Neural progenitor cell (in vitro differentiated cells): ENCODE data around the gene TLE3. TPM values are rescaled to one million over a fixed set of nuclear protein-coding genes. Genes with fewer than 3 reads are reported as not detected.

Experiments used
- DNase-seq: peaks from one replicate; pipeline ENCODE4 v3.0.0-alpha.2; 2016; ENCODE audit warnings: low spot score
- H2AFZ ChIP-seq: fragments of 200-600 bp; sonication (generic); replicated peaks from 2 replicates; pipeline ENCODE4 v1.6.1; 2016; ENCODE audit warnings: antibody characterized with exemption
- H3F3A ChIP-seq: fragments of 200-600 bp; sonication (generic); 2 replicates; pipeline ENCODE4 v1.6.1; 2016; ENCODE audit warnings: antibody characterized with exemption, low read depth
- H3K27ac ChIP-seq: fragments of 200-600 bp; sonication (generic); 2 replicates; pipeline ENCODE4 v1.5.1; 2016; ENCODE audit warnings: mild to moderate bottlenecking
- H3K27me3 ChIP-seq: fragments of 200-600 bp; sonication (generic); 2 replicates; pipeline ENCODE4 v1.6.1; 2016; ENCODE audit warnings: mild to moderate bottlenecking, moderate library complexity
- H3K36me3 ChIP-seq: fragments of 200-600 bp; sonication (generic); 2 replicates; pipeline ENCODE4 v1.5.1; 2016
- H3K4me1 ChIP-seq: fragments of 200-600 bp; sonication (generic); 2 replicates; pipeline ENCODE4 v1.6.1; 2016; ENCODE audit warnings: mixed run types
- H3K4me2 ChIP-seq: fragments of 200-600 bp; sonication (generic); 2 replicates; pipeline ENCODE4 v1.6.1; 2016
- H3K4me3 ChIP-seq: fragments of 200-600 bp; sonication (generic); 2 replicates; pipeline ENCODE4 v1.5.1; 2016
- H3K79me2 ChIP-seq: fragments of 200-600 bp; sonication (generic); 2 replicates; pipeline ENCODE4 v1.6.1; 2016; ENCODE audit warnings: low read depth
- H3K9ac ChIP-seq: fragments of 200-600 bp; sonication (generic); 2 replicates; pipeline ENCODE4 v1.6.1; 2016
- H3K9me3 ChIP-seq: fragments of 200-600 bp; sonication (generic); 2 replicates; pipeline ENCODE4 v1.5.1; 2016; ENCODE audit warnings: low read depth
- H4K20me1 ChIP-seq: fragments of 200-600 bp; sonication (generic); 2 replicates; pipeline ENCODE4 v1.6.1; 2016; ENCODE audit warnings: low read depth
- H3K27ac Mint-ChIP-seq: 3 replicates; pipeline ENCODE4 v1.8.0; 2021; ENCODE audit warnings: mixed read lengths
- H3K27me3 Mint-ChIP-seq: 2 replicates; pipeline ENCODE4 v1.8.0; 2022; ENCODE audit warnings: low read depth, mild to moderate bottlenecking, inconsistent platforms, moderate library complexity, mixed read lengths; ENCODE audit not compliant: insufficient read depth
- H3K36me3 Mint-ChIP-seq: 3 replicates; pipeline ENCODE4 v1.8.0; 2021; ENCODE audit warnings: mixed read lengths
- H3K4me1 Mint-ChIP-seq: 3 replicates; pipeline ENCODE4 v1.8.0; 2021; ENCODE audit warnings: mixed read lengths
- H3K4me3 Mint-ChIP-seq: 3 replicates; pipeline ENCODE4 v1.8.0; 2021; ENCODE audit warnings: mild to moderate bottlenecking, moderate library complexity, mixed read lengths
- H3K9me3 Mint-ChIP-seq: 3 replicates; pipeline ENCODE4 v1.8.0; 2020; ENCODE audit warnings: mixed read lengths
- CTCF ChIP-seq: fragments of 200-600 bp; sonication (generic); IDR thresholded peaks from 2 replicates; pipeline ENCODE4 v1.5.1; 2017; ENCODE audit warnings: antibody characterized with exemption, mild to moderate bottlenecking
- EZH2 ChIP-seq: fragments of 200-600 bp; sonication (generic); IDR thresholded peaks from 2 replicates; pipeline ENCODE4 v1.6.1; 2017; ENCODE audit warnings: antibody characterized with exemption, mild to moderate bottlenecking, moderate library complexity
- EZH2phosphoT487 ChIP-seq: fragments of 200-600 bp; sonication (generic); IDR thresholded peaks from 2 replicates; pipeline ENCODE4 v1.6.1; 2017; ENCODE audit warnings: antibody characterized with exemption
- total RNA-seq: library from RNA; depleted of rRNA; stranded (reverse); fragments of >200 nt; gene quantifications from 2 replicates; pipeline ENCODE4 v1.2.3, GENCODE V29; 2015; ENCODE audit warnings: low replicate concordance

Gene TLE3
- total RNA-seq, 1 donor from 2014 or later: 22.1 TPM

GRCh38 chr15:70067681-70068080 lies 30.0 kb downstream of the TLE3 start:
- H3K4me1 ChIP-seq: peaks cover 16% of the 10 kb centered on the region
- H3K9ac ChIP-seq: no peak overlapping the region
- H3K27ac ChIP-seq: no peak overlapping the region
- Mint-ChIP-seq H3K36me3 (peaks cover 40% of the 10 kb centered on the region), H3K27ac (no peak overlapping the region), H3K27me3 (peaks cover 8% of the 10 kb centered on the region), H3K9me3 (peaks cover 2% of the 10 kb centered on the region), H3K4me1 (peaks cover 46% of the 10 kb centered on the region), H3K4me3 (no peak overlapping the region)
- H3K27me3 ChIP-seq: no peaks in the 10 kb centered on the region
- DNase-seq: no peak
- no peak overlapping the region for H3K4me3 ChIP-seq
- H3F3A ChIP-seq: peaks cover 10% of the 10 kb centered on the region
- TF ChIP-seq EZH2phosphoT487: no peak
- H3K9me3 ChIP-seq: no peaks in the 10 kb centered on the region
- H3K4me2 ChIP-seq: no peak overlapping the region
- no peaks in the 10 kb centered on the region for H3K36me3 ChIP-seq
- H4K20me1 ChIP-seq: peaks cover 97% of the 10 kb centered on the region
- H2AFZ ChIP-seq: no peak overlapping the region
- peaks cover 65% of the 10 kb centered on the region for H3K79me2 ChIP-seq

- no peak overlapping the region for H2AFZ ChIP-seq
- TF ChIP-seq EZH2 (no peak), CTCF (no peak), EZH2phosphoT487 (no peak)
- H3K27me3 Mint-ChIP-seq: peaks cover 8% of the 10 kb centered on the region
- peaks cover 59% of the 10 kb centered on the region for H3K79me2 ChIP-seq
- no peak overlapping the region for H3K4me3 ChIP-seq
- peaks cover 2% of the 10 kb centered on the region for H3K9me3 Mint-ChIP-seq
- peaks cover 9% of the 10 kb centered on the region for H3K4me1 ChIP-seq
- no peaks in the 10 kb centered on the region for H3K27me3 ChIP-seq
- no peak overlapping the region for H3K9ac ChIP-seq
- no peak for DNase-seq
- H3K36me3 Mint-ChIP-seq: peaks cover 37% of the 10 kb centered on the region
- H3K4me1 Mint-ChIP-seq: peaks cover 45% of the 10 kb centered on the region
- H3F3A ChIP-seq: peaks cover 7% of the 10 kb centered on the region
- peaks cover 93% of the 10 kb centered on the region for H4K20me1 ChIP-seq
- no peak overlapping the region for H3K27ac Mint-ChIP-seq
- no peaks in the 10 kb centered on the region for H3K9me3 ChIP-seq
- H3K36me3 ChIP-seq: no peaks in the 10 kb centered on the region
- H3K4me3 Mint-ChIP-seq: no peak overlapping the region
- no peak overlapping the region for H3K27ac ChIP-seq
- H3K4me2 ChIP-seq: no peak overlapping the region
These were observed 30.7 kb downstream of the TLE3 start for GRCh38 chr15:70067011-70067410.

- TF ChIP-seq CTCF (no peak), EZH2phosphoT487 (no peak), EZH2 (no peak)
- Histone ChIP-seq H3K4me3 (no peak overlapping the region), H3F3A (peaks cover 1% of the 10 kb centered on the region), H4K20me1 (peaks cover 87% of the 10 kb centered on the region), H3K4me1 (peaks cover 6% of the 10 kb centered on the region), H3K36me3 (no peaks in the 10 kb centered on the region), H3K27ac (no peak overlapping the region), H3K4me2 (no peak overlapping the region), H3K9me3 (no peaks in the 10 kb centered on the region), H3K27me3 (no peaks in the 10 kb centered on the region), H3K9ac (no peak overlapping the region), H2AFZ (no peak overlapping the region), H3K79me2 (peaks cover 59% of the 10 kb centered on the region)
- DNase-seq: no peak
- Mint-ChIP-seq H3K4me1 (peaks cover 45% of the 10 kb centered on the region), H3K36me3 (peaks cover 35% of the 10 kb centered on the region), H3K27me3 (peaks cover 8% of the 10 kb centered on the region), H3K27ac (no peak overlapping the region), H3K9me3 (peaks cover 2% of the 10 kb centered on the region), H3K4me3 (no peak overlapping the region)
These were observed 31.3 kb downstream of the TLE3 start for GRCh38 chr15:70066447-70066846.

GRCh38 chr15:70066004-70066403 lies 31.7 kb downstream of the TLE3 start:
- H3K27ac ChIP-seq: no peak overlapping the region
- H3K9ac ChIP-seq: no peak overlapping the region
- no peaks in the 10 kb centered on the region for H3K9me3 ChIP-seq
- peaks cover 83% of the 10 kb centered on the region for H4K20me1 ChIP-seq
- Mint-ChIP-seq H3K4me1 (peaks cover 45% of the 10 kb centered on the region), H3K27ac (no peak overlapping the region), H3K27me3 (peaks cover 6% of the 10 kb centered on the region), H3K9me3 (no peaks in the 10 kb centered on the region), H3K4me3 (no peak overlapping the region), H3K36me3 (peaks cover 31% of the 10 kb centered on the region)
- TF ChIP-seq CTCF (no peak), EZH2 (no peak), EZH2phosphoT487 (no peak)
- no peaks in the 10 kb centered on the region for H3K36me3 ChIP-seq
- no peak overlapping the region for H3K4me2 ChIP-seq
- H3K4me3 ChIP-seq: no peak overlapping the region
- DNase-seq: no peak
- no peaks in the 10 kb centered on the region for H3K27me3 ChIP-seq
- peaks cover 56% of the 10 kb centered on the region for H3K79me2 ChIP-seq
- no peak overlapping the region for H2AFZ ChIP-seq
- H3F3A ChIP-seq: no peaks in the 10 kb centered on the region
- H3K4me1 ChIP-seq: peaks cover 2% of the 10 kb centered on the region
